Panc1 (cell line): Measurements from ENCODE around the gene TSPOAP1. TPM values are rescaled to one million over a fixed set of nuclear protein-coding genes. Genes with fewer than 3 reads are reported as not detected.

Experiments used
- ATAC-seq: fragments of 200-7000 bp; cut with Tn5 transposase; 2 replicates; pipeline ENCODE4 v1.9.1; 2020; ENCODE audit warnings: mild to moderate bottlenecking, moderate library complexity
- BruUV-seq: library from RNA; stranded (reverse); fragments of 400-500 nt; replicated peaks from 2 replicates; lab custom pipeline; 2021; lab: Mats Ljungman, UMichigan
- CTCF ChIA-PET: fragments of 300-600 bp; sonication (Branson Sonifier 250); formaldehyde crosslinking; loops from one replicate; lab custom pipeline; 2022; ENCODE audit warnings: antibody characterized with exemption; lab: Charles Lee
- POLR2A ChIA-PET: fragments of 300-600 bp; sonication (Branson Sonifier 250); formaldehyde crosslinking; loops from one replicate; lab custom pipeline; 2022; ENCODE audit warnings: antibody characterized with exemption; lab: Charles Lee
- DNase-seq: peaks from one replicate; pipeline ENCODE4 v3.0.0-alpha.2; 2010; ENCODE audit warnings: low read depth, low spot score
- H3K27ac ChIP-seq: 2 replicates; pipeline ENCODE4 v1.5.1; 2011; ENCODE audit warnings: mild to moderate bottlenecking, low read length, inconsistent platforms
- H3K27me3 ChIP-seq: fragments of 200-500 bp; sonication (Bioruptor generic); 2 replicates; pipeline ENCODE4 v1.6.0; 2014; ENCODE audit warnings: low read length, inconsistent platforms; ENCODE audit not compliant: control insufficient read depth, insufficient read depth
- H3K36me3 ChIP-seq: fragments of 200-500 bp; sonication (Bioruptor generic); 2 replicates; pipeline ENCODE4 v1.5.1; 2014; ENCODE audit warnings: inconsistent platforms, mild to moderate bottlenecking, low read length, moderate library complexity; ENCODE audit not compliant: control insufficient read depth, insufficient read depth
- H3K4me1 ChIP-seq: 2 replicates; pipeline ENCODE4 v1.5.1; 2011; ENCODE audit warnings: inconsistent platforms, mild to moderate bottlenecking, low read length, moderate library complexity; ENCODE audit not compliant: control insufficient read depth, insufficient read depth
- H3K4me3 ChIP-seq, 2 experiments: 2 replicates each; pipeline ENCODE4 v1.5.1; 2011 to 2012; ENCODE audit warnings: low read depth in 2 of 2, low read length in 2 of 2, mild to moderate bottlenecking in 2 of 2, inconsistent platforms in 1 of 2, moderate library complexity in 1 of 2
- H3K9me3 ChIP-seq: fragments of 200-500 bp; sonication (Bioruptor generic); 2 replicates; pipeline ENCODE4 v1.5.1; 2014; ENCODE audit warnings: low read depth, mild to moderate bottlenecking, inconsistent platforms, low read length, moderate library complexity; ENCODE audit not compliant: control insufficient read depth, insufficient read depth
- CTCF ChIP-seq: fragments of 450-650 bp; IDR thresholded peaks from 2 replicates; pipeline ENCODE4 v1.5.1; 2017; ENCODE audit warnings: mild to moderate bottlenecking
- POLR2AphosphoS5 ChIP-seq: IDR thresholded peaks from 2 replicates; pipeline ENCODE4 v1.6.1; 2012; ENCODE audit warnings: mild to moderate bottlenecking, low read depth, low read length, moderate library complexity
- REST ChIP-seq, 2 experiments: IDR thresholded peaks; 2 replicates each; pipeline ENCODE4 v1.6.1; 2011 to 2012; ENCODE audit warnings: low read depth in 2 of 2, control low read depth in 1 of 2, low read length in 1 of 2, mild to moderate bottlenecking in 1 of 2, moderate library complexity in 1 of 2; ENCODE audit not compliant: insufficient read depth in 1 of 2
- SIN3A ChIP-seq: IDR thresholded peaks from 2 replicates; pipeline ENCODE4 v1.6.1; 2012; ENCODE audit warnings: low read depth, mild to moderate bottlenecking, low read length, moderate library complexity, borderline replicate concordance; ENCODE audit not compliant: insufficient read depth
- TCF7L2 ChIP-seq: IDR thresholded peaks from 2 replicates; pipeline ENCODE4 v1.6.1; 2011; ENCODE audit warnings: mild to moderate bottlenecking, low read depth, low read length, inconsistent platforms
- in situ Hi-C: cut with HindIII; loops from 2 replicates; pipeline ENCODE4 v1.10.0; 2016; ENCODE audit warnings: low sequenced_read_pairs, low pct_unique_long_range_greater_than_20kb
- intact Hi-C: fragments of 100-400 bp; cut with micrococcal nuclease; formaldehyde crosslinking; loops from one replicate; pipeline ENCODE4 v1.10.0; 2022; ENCODE audit not compliant: unreplicated experiment
- total RNA-seq: library from RNA; stranded (reverse); gene quantifications from one replicate; pipeline ENCODE4 v1.2.1, GENCODE V29; 2021; ENCODE audit not compliant: unreplicated experiment

TSPOAP1 gene
- total RNA-seq, 1 experiment from 2014 or later: 0.05 TPM

- no peaks in the 10 kb centered on the region for H3K27me3 ChIP-seq
- TF ChIP-seq CTCF (peak; percentile 78), REST (IDR thresholded peaks at IDR 0.05; ENCODE audit: insufficient read depth in 1 of 2, low read depth in 2 of 2, low read length in 1 of 2) (no peak)
- H3K4me1 ChIP-seq: no peaks in the 10 kb centered on the region
- in situ Hi-C loops: no loop called here
- POLR2A ChIA-PET: no interaction called here
- CTCF ChIA-PET: interaction anchor here (0.6 kb wide), 1 partner anchor 105 kb away, joined by 4 read pairs; no protein-coding TSS in a partner anchor
- intact Hi-C loops: no loop called here
- BruUV-seq: no TSS peak
- H3K9me3 ChIP-seq: no peaks in the 10 kb centered on the region
- no peaks in the 10 kb centered on the region for H3K36me3 ChIP-seq
- ATAC-seq (peak; percentile 84), DNase-seq (peak; percentile 8)
- no peak overlapping the region for H3K4me3 ChIP-seq
- H3K27ac ChIP-seq: no peak overlapping the region
These were observed 24.4 kb downstream of the TSPOAP1 start for GRCh38 chr17:58303971-58304749.

DNA sequence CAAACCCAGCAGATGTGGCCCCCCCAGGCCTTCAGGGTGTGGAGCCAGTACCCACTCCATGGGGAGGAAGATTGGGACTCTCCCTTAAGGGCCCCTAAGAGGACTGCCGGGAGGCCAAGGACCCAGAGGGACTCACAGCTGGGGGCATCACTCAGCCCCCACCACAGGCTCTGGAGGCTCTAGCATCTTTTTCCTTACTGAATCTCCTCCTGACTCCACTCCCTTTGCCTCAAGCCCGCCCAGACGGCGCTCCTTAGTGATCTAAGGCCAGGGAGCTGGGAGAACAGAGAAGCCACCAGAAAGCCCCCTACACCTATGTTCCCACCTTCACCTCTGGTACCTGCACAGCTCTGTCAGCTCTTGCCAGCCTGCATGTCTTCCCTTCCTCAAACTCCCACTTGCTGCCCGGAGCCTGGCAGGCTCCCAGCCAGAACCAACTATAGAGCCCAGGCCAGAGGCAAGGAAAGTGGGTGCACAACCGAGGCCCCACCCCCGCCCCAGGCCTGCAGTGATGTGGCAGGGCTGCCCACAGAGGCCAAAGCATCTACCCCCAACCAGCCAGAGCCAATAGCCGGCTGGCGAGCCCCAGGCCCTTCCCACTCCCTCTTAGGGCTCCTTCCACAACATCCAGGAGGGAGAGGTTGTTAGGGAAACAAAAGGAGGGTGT lies 25.5 kb downstream of the TSPOAP1 start:
- CTCF ChIA-PET: no interaction called here
- Histone ChIP-seq H3K4me1 (no peaks in the 10 kb centered on the region), H3K9me3 (no peaks in the 10 kb centered on the region), H3K4me3 (no peak overlapping the region), H3K27ac (no peak overlapping the region), H3K27me3 (no peaks in the 10 kb centered on the region), H3K36me3 (no peaks in the 10 kb centered on the region)
- no TSS peak for BruUV-seq
- in situ Hi-C loops: no loop called here
- intact Hi-C loops: no loop called here
- POLR2A ChIA-PET: interaction anchor here (0.7 kb wide), 1 partner anchor 262 kb away, joined by 3 read pairs; no protein-coding TSS in a partner anchor
- TF ChIP-seq CTCF: no peak
- no peak for TF ChIP-seq TCF7L2
- no peak for TF ChIP-seq SIN3A
- TF ChIP-seq REST (IDR thresholded peaks at IDR 0.05; ENCODE audit: insufficient read depth in 1 of 2, low read depth in 2 of 2, low read length in 1 of 2): no peak
- no peak for TF ChIP-seq POLR2AphosphoS5
- ATAC-seq (no peak), DNase-seq (no peak)
